ENCODE results near the gene TFEC.

Gene TFEC

DNA sequence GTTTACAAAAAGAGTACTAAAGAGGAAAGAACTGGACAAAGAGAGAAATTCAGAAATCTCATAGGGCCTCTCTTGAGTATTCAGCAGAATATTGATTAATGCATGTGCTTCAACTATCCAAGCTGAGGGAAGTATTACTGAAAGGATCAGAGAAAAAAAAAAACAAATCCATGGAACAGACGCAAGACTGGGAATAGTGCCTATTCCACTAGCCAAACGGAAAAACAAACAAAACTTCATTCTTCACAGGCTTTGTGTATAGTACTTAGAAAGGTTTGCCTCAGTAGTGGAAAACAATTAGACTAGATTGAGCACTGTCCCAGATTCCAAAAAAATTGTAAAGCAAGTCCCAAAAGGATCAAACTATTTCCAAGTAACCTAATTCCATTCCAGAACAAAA is 106.2 kb downstream of the TFEC start:
- no peak overlapping the region for H3K27ac ChIP-seq
- TF ChIP-seq ZFX (IDR thresholded peaks at IDR 0.05) = no peak
- TF ChIP-seq, protein P1, sequence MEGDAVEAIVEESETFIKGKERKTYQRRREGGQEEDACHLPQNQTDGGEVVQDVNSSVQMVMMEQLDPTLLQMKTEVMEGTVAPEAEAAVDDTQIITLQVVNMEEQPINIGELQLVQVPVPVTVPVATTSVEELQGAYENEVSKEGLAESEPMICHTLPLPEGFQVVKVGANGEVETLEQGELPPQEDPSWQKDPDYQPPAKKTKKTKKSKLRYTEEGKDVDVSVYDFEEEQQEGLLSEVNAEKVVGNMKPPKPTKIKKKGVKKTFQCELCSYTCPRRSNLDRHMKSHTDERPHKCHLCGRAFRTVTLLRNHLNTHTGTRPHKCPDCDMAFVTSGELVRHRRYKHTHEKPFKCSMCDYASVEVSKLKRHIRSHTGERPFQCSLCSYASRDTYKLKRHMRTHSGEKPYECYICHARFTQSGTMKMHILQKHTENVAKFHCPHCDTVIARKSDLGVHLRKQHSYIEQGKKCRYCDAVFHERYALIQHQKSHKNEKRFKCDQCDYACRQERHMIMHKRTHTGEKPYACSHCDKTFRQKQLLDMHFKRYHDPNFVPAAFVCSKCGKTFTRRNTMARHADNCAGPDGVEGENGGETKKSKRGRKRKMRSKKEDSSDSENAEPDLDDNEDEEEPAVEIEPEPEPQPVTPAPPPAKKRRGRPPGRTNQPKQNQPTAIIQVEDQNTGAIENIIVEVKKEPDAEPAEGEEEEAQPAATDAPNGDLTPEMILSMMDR (conservative IDR thresholded peaks at IDR 0.05) = no peak

DNA sequence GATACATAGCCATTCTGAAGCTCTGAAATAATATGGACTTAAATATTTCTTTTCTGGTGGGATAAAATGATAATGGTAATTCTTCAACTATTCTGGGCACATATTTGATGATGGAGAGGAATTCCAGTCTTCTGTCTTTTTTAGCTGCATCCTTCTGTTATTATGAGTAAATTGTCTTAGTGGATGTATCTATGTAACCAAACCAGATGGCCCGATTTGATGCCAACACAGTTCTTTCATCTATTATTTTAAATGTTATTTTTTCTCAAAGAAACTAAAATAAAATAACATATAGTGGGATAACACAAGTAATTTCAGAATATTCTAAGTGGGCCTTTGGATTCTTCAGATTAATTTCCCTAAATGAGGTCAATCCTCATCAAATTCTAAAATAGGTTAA is 110.2 kb downstream of the TFEC start:
- H3K27ac ChIP-seq = no peak overlapping the region
- TF ChIP-seq ZFX (IDR thresholded peaks at IDR 0.05) = no peak
- TF ChIP-seq, protein P1 (conservative IDR thresholded peaks at IDR 0.05) = no peak

DNA sequence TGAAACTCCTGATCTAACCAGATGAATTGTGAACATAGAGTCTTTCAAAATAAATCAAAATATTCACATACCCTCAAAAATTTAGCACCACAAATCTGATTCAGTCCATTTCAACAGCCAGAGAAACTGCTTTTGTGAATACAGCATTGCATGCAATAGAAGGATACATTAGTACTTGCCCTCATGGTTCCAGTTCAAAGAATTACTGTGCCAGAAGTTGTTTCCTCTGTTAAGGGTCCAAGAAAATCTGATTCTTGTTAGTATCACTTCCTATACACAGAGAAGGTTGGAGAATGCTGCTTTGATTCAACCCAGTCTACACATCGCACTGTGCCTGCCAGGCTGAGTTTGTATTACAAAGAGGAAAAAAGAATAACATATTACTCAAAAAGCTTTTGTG is 115.6 kb downstream of the TFEC start:
- H3K27ac ChIP-seq = no peak overlapping the region
- TF ChIP-seq ZFX (IDR thresholded peaks at IDR 0.05) = no peak
- TF ChIP-seq, protein P1 (conservative IDR thresholded peaks at IDR 0.05) = no peak

DNA sequence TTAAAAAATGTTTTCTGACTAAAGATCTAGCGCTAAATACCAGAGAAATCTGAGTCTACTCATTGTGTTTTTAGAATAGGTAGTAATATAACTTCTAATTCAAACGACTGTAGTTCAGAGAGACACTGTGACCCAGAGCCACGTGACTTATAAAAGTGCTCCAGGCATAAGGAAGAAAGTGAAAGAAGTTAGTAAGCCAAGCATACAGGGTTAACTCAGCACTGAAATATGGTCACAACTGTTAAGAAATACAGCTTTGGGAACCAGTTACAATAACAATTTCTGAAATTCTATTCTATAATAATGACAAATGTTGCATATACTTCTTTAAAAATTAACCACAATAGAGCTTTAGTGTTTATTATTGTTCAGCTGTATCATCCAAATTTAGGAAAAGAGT is 119.1 kb downstream of the TFEC start:
- no peak overlapping the region for H3K27ac ChIP-seq
- TF ChIP-seq, protein P1 (conservative IDR thresholded peaks at IDR 0.05) = no peak
- TF ChIP-seq ZFX (IDR thresholded peaks at IDR 0.05) = no peak

DNA sequence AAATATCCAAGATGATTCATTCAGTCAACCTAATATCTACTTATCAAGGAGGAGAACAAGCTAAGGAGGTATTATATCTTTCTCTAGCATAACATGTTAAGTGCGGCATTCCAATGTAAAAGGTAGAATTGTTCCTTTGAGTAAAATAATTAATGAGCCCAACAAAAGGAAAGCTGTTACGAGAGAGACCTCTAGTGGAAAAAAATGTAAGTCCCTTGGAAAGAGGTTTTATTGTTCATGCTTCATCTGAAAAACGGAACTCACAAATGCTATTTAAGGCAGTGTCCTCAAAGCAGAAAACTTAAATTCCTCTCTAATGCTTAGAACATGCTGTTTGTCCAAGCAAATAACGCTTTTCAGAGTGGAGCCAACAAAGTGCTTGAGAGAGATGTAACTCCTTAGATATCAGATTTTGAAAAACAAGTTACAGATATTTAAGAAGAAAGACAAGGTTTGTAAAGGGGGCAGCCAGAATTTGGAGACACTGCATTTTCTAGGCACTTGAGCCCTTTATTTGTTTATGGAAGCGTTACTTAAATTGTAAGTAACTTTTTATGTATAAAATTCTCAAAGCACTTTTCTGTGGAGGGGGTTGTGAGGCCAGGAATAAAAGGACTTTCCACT is 119.9 kb downstream of the TFEC start:
- no peak overlapping the region for H3K27ac ChIP-seq
- TF ChIP-seq, protein P1 (conservative IDR thresholded peaks at IDR 0.05) = peak; percentile 88
- TF ChIP-seq ZFX (IDR thresholded peaks at IDR 0.05) = no peak

DNA sequence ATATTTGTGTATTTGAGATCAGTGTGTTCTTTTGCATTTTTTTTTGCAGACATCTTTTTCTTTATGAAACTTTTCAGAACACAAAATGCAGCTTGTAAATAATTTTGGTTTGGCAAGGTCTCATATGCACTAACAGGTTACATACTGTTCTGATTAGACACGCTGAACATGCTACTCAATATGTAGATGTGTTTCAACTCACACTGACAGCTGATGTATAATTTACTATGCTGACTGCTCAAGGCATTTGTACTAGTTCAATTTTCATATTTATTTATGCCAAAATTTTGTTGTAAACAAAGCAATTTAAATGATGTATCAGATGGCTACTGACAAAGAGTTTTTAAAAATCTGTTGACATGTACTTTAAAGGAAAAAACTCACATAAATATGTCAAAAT is 123.8 kb downstream of the TFEC start:
- TF ChIP-seq ZFX (IDR thresholded peaks at IDR 0.05) = no peak
- TF ChIP-seq, protein P1 (conservative IDR thresholded peaks at IDR 0.05) = no peak
- H3K27ac ChIP-seq = no peak overlapping the region

DNA sequence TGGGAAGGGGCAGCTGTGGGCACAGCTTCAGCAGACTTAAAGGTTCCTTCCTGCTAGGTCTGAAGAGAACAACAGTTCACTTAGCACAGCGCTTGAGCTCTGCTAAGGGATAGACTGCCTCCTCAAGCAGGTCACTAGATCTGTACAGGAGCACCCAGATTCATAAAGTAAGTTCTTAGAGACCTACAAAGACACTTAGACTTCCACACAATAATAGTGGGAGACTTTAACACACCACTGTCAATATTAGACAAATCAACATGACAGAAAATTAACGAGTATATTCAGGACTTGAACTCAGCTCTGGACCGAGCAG is 140.9 kb downstream of the TFEC start:
- H3K27ac ChIP-seq = no peak overlapping the region
- TF ChIP-seq, protein P1 (conservative IDR thresholded peaks at IDR 0.05) = no peak
- TF ChIP-seq ZFX (IDR thresholded peaks at IDR 0.05) = no peak
